NCI-H460 (cell line): ENCODE measurements around the gene PRKAR1B. TPM values are rescaled to one million over a fixed set of nuclear protein-coding genes. Genes with fewer than 3 reads are reported as not detected.

ENCODE experiments used
- DNase-seq: peaks from one replicate; pipeline ENCODE4 v3.0.0-alpha.2; 2016; ENCODE audit warnings: low read depth; ENCODE audit errors: extremely low read depth
- total RNA-seq: library from RNA; depleted of rRNA; stranded (reverse); fragments of >200 nt; shearing (Covaris generic); gene quantifications from 2 replicates; pipeline ENCODE4 v1.2.3, GENCODE V29; 2014

The PRKAR1B gene
- total RNA-seq, 1 experiment from 2014 or later, result 7.4 TPM

GRCh38 chr7:725223-726005 lies 1.7 kb downstream of the PRKAR1B start:
- no peak for DNase-seq

GRCh38 chr7:724298-724697 lies 2.8 kb downstream of the PRKAR1B start:
- no peak for DNase-seq

DNA sequence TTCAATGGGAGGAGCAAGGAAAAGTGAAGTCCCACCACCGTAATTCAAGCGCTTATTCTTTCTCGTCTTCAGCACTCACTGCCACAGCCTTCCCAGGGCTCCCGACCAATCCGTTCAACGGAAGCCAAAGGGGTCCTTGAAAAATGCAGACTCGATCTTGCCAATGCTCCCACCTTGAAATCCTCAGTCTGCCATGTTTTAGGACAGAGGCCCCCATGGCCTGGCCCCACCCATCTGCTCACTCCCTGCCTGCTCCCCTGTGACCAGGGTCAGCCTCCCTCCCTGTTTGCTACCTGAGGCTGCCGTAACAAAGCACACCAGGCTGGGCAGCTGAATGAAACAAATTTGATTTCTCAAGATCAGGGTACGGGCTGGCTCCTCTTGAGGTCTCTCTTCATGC lies 3.5 kb downstream of the PRKAR1B start:
- no peak for DNase-seq

DNA sequence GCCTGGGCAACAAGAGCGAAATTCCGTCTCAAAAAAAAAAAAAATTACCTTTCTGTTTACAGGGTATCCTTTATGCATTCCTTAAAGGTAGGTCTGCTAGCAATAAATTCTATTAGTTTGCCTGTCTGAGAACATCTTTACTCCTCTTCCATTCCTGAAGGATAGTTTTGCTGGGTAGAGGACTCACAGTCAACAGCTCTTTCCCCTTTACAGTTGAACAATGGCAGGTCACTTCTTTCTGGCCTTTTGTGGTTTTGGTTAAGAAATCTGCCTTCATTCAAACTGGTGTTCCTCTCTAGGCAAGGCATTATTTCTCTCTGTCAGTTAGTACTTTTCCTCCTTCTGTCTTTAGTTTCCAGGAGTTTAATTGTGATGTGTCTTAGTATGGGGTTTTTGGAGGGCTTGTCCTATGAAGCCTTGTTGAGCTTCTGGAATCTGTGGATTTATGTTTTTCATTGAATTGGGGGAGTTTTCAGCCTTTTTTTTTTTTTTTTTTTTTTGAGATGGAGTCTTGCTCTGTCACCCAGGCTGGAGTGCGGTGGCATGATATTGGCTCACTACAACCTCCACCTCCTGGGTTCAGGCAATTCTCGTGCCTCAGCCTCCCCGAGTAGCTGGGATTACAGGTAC lies 5.3 kb downstream of the PRKAR1B start:
- DNase-seq, result no peak

DNA sequence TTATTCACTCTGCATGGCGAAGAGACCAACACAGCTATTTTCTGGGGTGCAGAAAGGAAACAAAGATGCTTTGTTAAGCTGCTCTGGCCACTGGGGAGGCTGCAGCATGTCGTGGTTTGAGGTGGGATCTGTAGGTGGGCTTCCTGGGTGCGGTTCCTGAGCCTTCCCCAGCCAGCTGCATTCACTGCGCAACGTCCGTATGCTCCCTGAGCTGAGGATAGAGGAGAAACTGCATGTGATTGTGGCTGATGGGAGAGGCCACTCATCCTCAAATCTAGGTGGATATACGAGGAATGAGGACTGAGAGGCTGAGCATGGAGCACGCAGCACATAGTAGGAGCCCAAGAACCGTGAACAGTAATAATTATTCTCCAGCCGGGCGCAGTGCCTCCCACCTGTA lies 10.4 kb downstream of the PRKAR1B start:
- DNase-seq, result no peak

GRCh38 chr7:716222-716621 lies 10.9 kb downstream of the PRKAR1B start:
- no peak for DNase-seq

DNA sequence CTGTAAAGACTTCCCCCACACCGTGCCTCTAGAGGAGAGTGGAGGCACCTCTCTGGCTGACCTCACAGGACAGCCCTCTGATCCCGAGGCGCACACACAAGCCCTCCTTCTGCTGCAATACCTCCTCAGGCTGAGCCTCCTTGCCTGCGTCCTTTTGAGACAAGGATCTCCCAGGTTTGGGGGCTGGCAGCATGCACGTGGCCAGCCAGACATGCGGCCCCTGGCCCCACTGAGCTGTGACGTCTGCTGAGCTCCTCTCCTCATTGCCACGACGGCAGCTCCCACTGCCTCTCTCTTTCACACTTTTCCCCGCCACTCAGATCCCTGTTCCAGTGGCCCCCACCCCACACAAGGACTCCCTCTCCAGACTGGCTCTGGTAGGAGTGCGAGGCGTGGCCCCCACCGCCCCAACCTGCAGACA lies 12.8 kb downstream of the PRKAR1B start:
- DNase-seq, result no peak

DNA sequence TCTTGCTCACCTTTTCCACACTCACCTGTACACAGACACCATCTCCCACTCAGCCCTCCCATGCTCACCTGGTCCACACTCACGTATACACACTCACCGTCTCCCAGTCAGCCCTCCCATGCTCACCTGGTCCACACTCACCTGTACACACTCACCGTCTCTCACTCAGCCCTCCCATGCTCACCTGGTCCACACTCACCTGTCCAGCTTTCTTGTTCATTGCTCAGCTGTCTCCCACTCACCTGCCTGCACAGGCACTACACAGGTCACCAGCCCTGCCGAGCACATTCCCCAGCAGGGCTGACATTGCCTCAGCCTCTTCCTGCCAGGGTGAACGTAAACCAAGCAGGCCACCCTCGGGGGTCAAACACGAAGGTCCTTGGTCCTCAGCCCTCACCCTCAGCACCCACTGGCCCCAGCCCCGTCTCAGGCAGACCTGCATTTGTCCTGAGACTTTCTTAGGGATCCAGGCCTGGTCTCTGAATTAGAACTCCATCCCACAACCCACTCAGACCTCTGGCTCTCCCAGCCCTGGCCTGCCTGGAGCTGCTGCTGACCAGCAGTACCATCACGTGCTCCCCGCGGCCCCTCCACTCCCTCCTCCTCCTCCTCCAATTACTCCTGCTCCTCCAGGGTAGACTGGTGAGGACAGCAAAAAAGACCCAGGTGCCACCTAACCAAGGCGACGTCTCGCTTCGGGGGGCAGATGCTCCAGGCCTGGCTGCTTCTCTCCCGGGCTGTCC lies 13.4 kb downstream of the PRKAR1B start:
- no peak for DNase-seq

- no peak for DNase-seq
Observed at GRCh38 chr7:713139-713457, 14.0 kb downstream of the PRKAR1B start.

DNA sequence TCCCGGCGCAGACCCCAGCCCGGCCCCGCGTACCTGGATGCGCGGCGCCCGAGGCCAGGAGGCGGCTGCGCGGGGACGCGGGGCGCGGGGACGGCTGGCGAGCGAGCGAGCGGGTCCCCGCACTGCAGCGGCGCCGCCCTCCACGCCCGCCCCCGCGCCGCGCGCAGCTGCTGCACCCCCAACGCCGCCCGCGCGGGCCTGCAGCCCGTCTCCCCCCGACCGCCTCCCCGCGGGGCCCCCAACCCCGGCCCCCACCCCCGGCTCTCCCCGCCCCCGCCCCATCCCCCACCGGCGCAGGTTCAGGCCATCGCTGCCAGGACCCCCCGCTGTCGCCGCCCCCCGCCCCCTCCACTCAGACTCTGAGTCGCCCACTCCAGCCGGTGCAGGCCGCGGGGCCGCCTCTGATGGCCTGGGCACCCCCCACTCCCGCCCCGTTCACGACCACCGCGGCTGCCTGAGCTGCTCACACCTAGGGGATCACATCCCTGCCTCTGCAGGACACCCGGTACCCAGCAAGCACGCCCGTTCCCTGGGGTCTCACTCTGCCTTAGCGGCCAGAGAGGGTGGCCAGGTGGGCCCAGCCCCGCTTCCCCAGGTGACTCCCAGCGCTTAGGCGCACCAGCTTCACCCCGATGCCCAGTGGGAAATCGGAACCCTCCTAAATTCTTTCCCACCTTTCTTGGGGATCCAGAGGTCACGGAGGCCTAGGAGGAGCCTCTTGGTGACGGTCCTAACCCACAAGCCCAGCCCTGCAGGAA lies 14.5 kb downstream of the PRKAR1B start:
- no peak for DNase-seq

DNA sequence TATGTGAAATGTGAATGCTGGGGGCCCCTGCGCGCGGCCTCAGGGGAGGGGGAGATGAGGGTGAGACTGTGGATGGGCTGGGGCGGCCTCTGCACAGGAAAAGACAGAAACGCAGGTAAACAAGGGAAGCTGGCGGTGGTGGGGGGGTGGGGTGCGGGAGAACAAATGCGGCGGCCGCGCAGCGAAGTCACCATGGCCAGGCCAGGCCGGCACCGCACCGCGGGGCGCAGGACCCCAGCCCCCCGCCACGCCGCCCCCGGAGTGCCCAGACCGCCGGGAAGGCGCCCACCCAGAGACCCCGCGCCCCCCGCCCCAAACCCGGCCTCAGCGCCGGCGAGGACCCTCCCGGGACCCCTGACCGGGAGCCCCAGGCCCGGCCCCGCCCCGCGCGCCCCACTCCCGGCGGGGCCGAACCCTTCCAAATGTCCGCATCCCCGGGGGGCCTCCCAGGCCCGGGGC lies 15.1 kb downstream of the PRKAR1B start:
- DNase-seq, result no peak

GRCh38 chr7:711093-711921 lies 15.8 kb downstream of the PRKAR1B start:
- DNase-seq, result no peak

GRCh38 chr7:710161-710560 lies 16.9 kb downstream of the PRKAR1B start:
- DNase-seq, result no peak

DNA sequence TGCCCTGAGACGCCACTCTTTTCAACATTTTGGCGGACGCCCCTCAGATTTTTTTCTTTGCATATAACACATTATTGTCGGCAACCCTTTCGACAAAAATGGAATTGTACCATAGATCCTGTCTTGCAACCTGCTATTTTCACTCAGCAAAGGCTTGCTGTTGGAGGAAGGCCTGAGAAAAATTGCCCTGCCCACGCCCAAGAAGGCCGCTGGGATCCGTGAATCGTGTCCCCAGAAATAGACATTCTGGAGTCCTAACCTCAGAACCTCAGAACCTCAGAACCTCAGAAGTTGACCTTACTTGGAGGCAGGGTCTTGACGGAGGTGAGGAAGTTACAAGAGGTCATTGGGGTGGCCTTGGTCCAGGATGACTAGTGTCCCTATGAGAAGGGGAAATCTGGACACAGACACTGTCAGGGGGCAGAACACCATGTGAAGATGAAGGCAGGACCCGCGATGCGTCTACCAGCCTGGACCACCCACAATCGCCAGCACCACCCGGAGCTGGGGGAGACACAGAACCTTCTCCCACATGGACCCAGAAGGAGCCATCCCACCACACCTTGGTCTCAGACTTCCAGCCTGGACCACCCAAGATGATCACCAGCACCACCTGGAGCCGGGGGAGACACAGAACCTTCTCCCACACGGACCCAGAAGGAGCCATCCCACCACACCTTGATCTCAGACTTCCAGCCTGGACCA lies 19.6 kb downstream of the PRKAR1B start:
- no peak for DNase-seq

DNA sequence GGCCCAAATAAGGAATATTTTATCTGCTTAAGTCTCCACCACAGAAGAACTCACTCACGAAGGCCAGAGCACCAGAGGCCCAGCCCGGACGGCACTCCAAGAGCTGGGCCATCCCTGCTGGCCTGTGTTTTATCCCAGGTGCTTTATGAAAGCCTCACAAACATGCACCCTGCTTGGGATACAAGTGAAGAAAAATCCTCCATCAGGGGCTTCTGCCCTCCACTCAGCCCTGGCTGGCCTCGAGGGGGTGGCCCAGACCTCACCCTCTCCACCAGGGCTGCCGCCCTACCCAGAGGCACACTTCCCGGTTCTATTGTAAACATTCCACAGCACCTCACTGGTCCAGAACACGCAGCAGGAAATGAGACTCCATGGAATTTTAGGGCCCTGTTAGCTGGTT lies 20.4 kb downstream of the PRKAR1B start:
- DNase-seq, result no peak

DNA sequence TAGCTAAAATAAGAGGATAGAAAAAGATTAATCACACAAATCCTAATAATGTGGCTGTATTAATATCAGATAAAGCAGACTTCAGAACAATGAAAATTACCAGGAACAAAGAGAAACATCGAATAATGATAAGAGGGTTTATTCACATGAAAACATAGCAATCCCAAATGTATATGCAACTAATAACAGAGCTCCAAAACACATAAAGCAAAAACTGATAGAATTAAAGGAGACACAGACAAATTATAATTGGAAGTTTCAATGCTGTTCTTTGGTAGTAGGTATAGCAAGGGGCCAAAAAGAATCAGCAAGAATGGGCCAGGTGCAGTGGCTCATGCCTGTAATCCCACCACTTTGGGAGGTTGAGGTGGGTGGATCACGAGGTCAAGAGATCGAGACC lies 24.0 kb downstream of the PRKAR1B start:
- DNase-seq, result no peak

GRCh38 chr7:701086-701671 lies 25.9 kb downstream of the PRKAR1B start:
- DNase-seq, result no peak

- no peak for DNase-seq
Observed at GRCh38 chr7:699476-700170, 27.5 kb downstream of the PRKAR1B start.
